HUES64 (cell line): ENCODE data around the gene SURF6.
"Not testable (repeated sequence)": the region's sequence is repeated elsewhere in the genome, so short reads cannot be mapped to it uniquely, and the experiment has no call there.

Source experiments
- H3K27ac ChIP-seq: 2 replicates; pipeline ENCODE4 v1.7.0; 2013; ENCODE audit warnings: low read depth, low read length, inconsistent platforms
- H3K27me3 ChIP-seq: 2 replicates; pipeline ENCODE4 v1.6.1; 2013; ENCODE audit warnings: mild to moderate bottlenecking, low read length; ENCODE audit not compliant: insufficient read depth
- H3K36me3 ChIP-seq: 2 replicates; pipeline ENCODE4 v1.6.1; 2013; ENCODE audit warnings: mild to moderate bottlenecking, low read length; ENCODE audit not compliant: insufficient read depth
- H3K4me1 ChIP-seq: 2 replicates; pipeline ENCODE4 v1.6.1; 2013; ENCODE audit warnings: mild to moderate bottlenecking, low read length, moderate library complexity; ENCODE audit not compliant: insufficient read depth
- H3K4me3 ChIP-seq: 2 replicates; pipeline ENCODE4 v1.5.1; 2013; ENCODE audit warnings: mild to moderate bottlenecking, low read length, moderate library complexity
- H3K9ac ChIP-seq: 2 replicates; pipeline ENCODE4 v1.6.1; 2013; ENCODE audit warnings: mild to moderate bottlenecking, low read depth, low read length
- H3K9me3 ChIP-seq: 2 replicates; pipeline ENCODE4 v1.6.1; 2013; ENCODE audit warnings: low read depth, low read length; ENCODE audit not compliant: insufficient read depth
- WGBS: fragments of 150-250, 120-280 bp; methylation state at CpG from one replicate; pipeline ENCODE4 v1.1.7; 2013; ENCODE audit warnings: missing lambda C conversion rate; 5-methylcytosine and 5-hydroxymethylcytosine counted together

Gene SURF6

DNA sequence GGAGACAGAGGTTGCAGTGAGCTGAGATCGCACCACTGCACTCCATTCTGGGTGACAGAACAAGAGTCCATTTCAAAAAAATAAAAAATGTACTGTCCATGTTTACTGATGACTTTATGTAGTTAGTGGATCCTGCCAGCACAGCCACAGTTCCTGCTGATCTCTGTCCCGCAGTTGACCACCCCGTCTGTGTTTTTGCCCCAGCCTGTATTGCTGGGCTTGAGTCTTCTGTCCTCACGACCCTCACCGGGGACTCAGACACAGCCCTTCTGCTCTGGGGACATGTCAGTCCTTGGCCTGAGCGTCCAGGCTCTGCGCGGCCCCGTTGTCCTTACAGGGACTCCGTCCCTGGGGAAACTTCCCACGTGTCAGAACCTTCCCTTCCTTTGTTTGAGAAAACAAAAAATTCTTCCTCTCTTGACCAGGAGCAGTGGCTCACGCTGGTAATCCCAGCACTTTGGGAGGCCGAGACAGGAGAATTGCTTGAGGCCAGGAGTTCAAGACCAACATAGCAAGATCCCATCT is 14.5 kb downstream of the SURF6 start:
- Histone ChIP-seq H3K36me3 (no peaks in the 10 kb centered on the region), H3K27ac (no peak overlapping the region), H3K27me3 (no peaks in the 10 kb centered on the region), H3K4me1 (no peaks in the 10 kb centered on the region), H3K4me3 (no peak overlapping the region), H3K9ac (no peak overlapping the region), H3K9me3 (no peaks in the 10 kb centered on the region)
- WGBS: 90% methylated on average over 13 of the region's 13 CpGs

DNA sequence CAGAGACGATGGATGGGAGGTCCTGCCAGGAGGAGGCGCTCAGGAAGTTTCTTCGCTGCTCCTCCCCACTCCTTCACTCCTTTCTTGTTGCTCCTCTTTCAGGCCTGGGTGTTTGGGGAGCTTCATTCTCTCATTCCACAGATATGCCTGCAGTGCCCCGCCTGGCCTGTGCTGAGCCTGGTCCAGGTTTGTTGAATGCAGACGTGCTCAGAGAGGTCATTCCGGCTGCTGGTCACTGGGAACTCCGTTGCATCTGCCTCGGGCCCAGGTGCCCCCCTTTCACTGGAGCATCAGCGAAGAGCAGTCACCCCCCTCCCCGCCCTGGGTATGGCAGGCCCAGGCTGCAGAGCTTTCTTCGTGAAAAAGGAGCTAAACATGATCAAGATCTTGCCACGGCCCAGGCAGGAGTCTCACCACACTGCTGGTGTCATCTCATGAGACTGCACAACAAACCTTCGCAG is 15.5 kb downstream of the SURF6 start:
- Histone ChIP-seq H3K4me1 (no peaks in the 10 kb centered on the region), H3K27me3 (no peaks in the 10 kb centered on the region), H3K9ac (no peak overlapping the region), H3K27ac (no peak overlapping the region), H3K9me3 (no peaks in the 10 kb centered on the region), H3K36me3 (no peaks in the 10 kb centered on the region), H3K4me3 (no peak overlapping the region)
- WGBS: 86% methylated on average over 13 of the region's 13 CpGs

DNA sequence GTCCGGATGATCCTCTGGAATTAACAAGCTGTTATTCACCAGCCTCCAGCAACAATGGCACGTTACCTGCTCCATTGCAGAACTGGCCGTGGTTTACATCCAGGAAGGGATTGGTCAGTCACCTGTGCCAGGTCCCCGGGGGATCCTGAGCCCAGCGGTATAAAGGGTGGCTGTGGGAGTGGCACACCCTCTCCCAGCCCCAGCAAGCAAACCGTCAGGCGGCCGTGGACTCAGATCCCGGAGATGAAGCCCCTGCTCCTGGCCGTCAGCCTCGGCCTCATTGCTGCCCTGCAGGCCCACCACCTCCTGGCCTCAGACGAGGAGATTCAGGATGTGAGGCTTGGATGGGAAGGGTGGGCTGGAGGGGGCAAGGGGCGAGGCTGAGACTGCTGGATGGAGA is 18.4 kb downstream of the SURF6 start:
- not testable (repeated sequence) for H3K27ac ChIP-seq, H3K4me1 ChIP-seq, H3K36me3 ChIP-seq, H3K27me3 ChIP-seq, H3K9ac ChIP-seq, H3K9me3 ChIP-seq, H3K4me3 ChIP-seq
- WGBS: 92% methylated on average over 11 of the region's 13 CpGs

DNA sequence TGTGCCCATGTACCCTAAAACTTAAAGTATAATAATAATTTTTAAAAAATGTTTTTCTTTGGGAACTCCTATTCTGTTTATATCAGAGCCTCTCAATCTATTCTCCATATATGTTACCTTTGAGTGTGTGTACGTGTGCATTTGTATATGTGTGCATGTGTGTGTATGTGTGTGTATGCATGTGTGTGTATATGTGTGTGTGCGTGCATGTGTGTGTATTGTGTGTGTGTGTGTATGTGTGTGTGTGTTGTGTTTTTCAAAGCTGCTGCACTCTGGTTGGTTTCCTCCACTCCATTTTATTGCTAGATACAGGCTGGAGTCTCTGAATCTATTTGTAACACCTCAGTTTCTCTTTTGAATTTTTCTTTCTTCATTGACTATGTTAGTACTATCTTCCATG is 20.0 kb downstream of the SURF6 start:
- Histone ChIP-seq H3K4me1 (no peaks in the 10 kb centered on the region), H3K27me3 (no peaks in the 10 kb centered on the region), H3K4me3 (no peak overlapping the region), H3K9me3 (no peaks in the 10 kb centered on the region), H3K27ac (no peak overlapping the region), H3K9ac (no peak overlapping the region), H3K36me3 (no peaks in the 10 kb centered on the region)
- WGBS: 85% methylated on average over 2 of the region's 2 CpGs

DNA sequence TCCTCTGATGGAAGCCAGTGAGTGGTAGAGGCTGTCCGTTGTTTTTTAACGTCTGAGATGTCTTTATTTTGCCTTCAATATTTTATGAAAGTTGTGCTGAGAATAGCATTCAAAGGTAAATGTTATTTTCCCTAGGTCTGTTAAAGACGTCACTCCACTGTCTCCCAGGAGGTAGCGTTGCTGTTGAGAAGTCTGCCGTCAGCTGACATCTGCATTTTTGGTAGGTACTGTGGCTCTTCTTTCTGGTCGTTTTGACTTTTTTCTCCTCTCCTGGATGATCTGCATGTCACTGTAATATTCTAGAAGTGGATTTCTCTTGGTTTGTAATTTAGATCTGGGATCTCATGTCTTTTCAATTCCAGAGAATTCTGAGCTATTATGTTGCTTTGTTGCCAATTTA is 26.4 kb downstream of the SURF6 start:
- Histone ChIP-seq H3K4me3 (no peak overlapping the region), H3K9me3 (peaks cover 4% of the 10 kb centered on the region; the same call in 1 of the 2 replicates), H3K27me3 (0 out of 2 replicates have a peak, but pooled peaks cover 2% of the 10 kb centered on the region), H3K27ac (no peak overlapping the region), H3K9ac (no peak overlapping the region), H3K4me1 (no peaks in the 10 kb centered on the region), H3K36me3 (no peaks in the 10 kb centered on the region)
- 99% methylated on average over 6 of the region's 6 CpGs for WGBS

- no peak overlapping the region for H3K9ac ChIP-seq
- H3K9me3 ChIP-seq: peaks cover 4% of the 10 kb centered on the region; the same call in 1 of the 2 replicates
- 89% methylated on average over 16 of the region's 16 CpGs for WGBS
- H3K4me1 ChIP-seq: no peaks in the 10 kb centered on the region
- H3K27me3 ChIP-seq: 0 out of 2 replicates have a peak, but pooled peaks cover 2% of the 10 kb centered on the region
- H3K27ac ChIP-seq: no peak overlapping the region
- no peak overlapping the region for H3K4me3 ChIP-seq
- H3K36me3 ChIP-seq: no peaks in the 10 kb centered on the region
Measured at GRCh38 chr9:133307301-133307700, 28.7 kb downstream of the SURF6 start.

- Histone ChIP-seq H3K36me3 (no peaks in the 10 kb centered on the region), H3K9ac (no peak overlapping the region), H3K27me3 (0 out of 2 replicates have a peak, but pooled peaks cover 2% of the 10 kb centered on the region), H3K4me3 (no peak overlapping the region), H3K4me1 (no peaks in the 10 kb centered on the region), H3K9me3 (peaks cover 4% of the 10 kb centered on the region; the same call in 1 of the 2 replicates), H3K27ac (no peak overlapping the region)
- 89% methylated on average over 31 of the region's 31 CpGs for WGBS
Measured at GRCh38 chr9:133306242-133307204, 29.5 kb downstream of the SURF6 start.

DNA sequence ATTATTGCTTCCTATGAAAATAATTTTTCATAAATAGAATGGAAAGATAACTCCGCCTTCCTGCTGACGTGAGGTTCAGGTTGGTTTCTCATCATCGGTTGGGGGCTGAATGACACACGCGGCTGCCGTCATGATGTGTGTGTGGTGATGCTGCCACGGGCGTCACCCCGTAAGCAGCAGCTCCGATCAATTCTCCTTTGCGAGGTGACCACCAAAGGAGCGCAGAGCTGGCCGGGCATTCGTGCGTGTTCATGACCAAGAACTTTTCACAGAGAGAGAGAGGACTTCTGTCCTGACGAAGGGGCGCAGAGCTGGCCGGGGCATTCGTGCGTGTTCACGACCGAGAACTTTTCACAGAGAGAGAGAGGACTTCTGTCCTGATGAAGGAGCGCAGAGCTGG is 30.3 kb downstream of the SURF6 start:
- Histone ChIP-seq H3K36me3 (no peaks in the 10 kb centered on the region), H3K27ac (no peak overlapping the region), H3K27me3 (0 out of 2 replicates have a peak, but pooled peaks cover 2% of the 10 kb centered on the region), H3K9me3 (peaks cover 4% of the 10 kb centered on the region; the same call in 1 of the 2 replicates), H3K4me1 (no peaks in the 10 kb centered on the region), H3K4me3 (no peak overlapping the region), H3K9ac (no peak overlapping the region)
- 81% methylated on average over 23 of the region's 23 CpGs for WGBS

DNA sequence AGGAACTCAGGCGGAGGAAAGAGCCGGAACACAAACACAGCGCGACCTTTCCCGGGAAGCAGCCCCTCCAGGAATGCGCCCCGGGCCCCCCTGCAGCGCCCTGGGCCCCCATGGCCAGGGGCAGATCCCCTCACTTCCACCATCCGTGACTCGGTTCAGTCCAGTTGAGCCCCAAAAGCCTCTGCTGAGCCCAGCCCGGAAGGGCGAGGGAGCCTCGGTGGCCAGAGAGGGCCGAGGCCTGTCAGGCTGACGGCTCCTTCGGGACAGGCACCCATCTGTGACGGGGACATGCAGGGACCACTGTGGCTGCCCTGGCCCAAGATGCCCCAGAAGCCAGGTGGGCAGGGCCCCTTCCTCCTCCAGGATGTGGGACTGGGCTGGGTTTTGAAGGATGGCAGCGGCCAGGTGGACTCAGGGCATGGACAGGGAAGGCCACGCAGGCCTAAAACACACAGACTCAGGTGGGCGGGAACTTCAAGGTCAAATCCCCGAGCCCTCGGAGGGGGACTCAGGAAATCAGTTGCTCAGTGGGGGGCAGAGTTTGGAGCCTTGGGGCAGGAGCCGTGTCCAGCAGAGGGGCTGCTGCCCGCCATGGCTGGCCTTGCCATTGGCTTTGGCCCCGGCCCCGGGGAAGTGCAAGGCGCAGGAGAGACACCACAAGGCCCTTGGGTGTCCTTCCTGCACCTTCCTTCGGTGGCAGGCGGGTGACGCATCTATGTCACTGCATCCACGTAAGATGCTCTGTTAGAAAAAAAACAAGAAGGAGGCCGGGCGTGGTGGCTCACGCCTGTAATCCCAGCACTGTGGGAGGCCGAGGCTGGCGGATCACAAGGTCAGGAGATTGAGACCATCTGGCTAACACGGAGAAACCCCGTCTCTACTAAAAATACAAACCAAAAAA is 31.3 kb downstream of the SURF6 start:
- Histone ChIP-seq H3K36me3 (no peaks in the 10 kb centered on the region), H3K4me3 (no peak overlapping the region), H3K27me3 (0 out of 2 replicates have a peak, but pooled peaks cover 2% of the 10 kb centered on the region), H3K9me3 (peaks cover 4% of the 10 kb centered on the region; the same call in 1 of the 2 replicates), H3K27ac (no peak overlapping the region), H3K9ac (no peak overlapping the region), H3K4me1 (no peaks in the 10 kb centered on the region)
- WGBS: 92% methylated on average over 38 of the region's 38 CpGs

GRCh38 chr9:133304158-133304470 is 31.9 kb downstream of the SURF6 start:
- Histone ChIP-seq H3K27me3 (0 out of 2 replicates have a peak, but pooled peaks cover 2% of the 10 kb centered on the region), H3K9ac (no peak overlapping the region), H3K36me3 (no peaks in the 10 kb centered on the region), H3K4me3 (no peak overlapping the region), H3K9me3 (0 out of 2 replicates have a peak, but pooled peaks cover under 1% of the 10 kb centered on the region), H3K4me1 (no peaks in the 10 kb centered on the region), H3K27ac (no peak overlapping the region)
- WGBS: 88% methylated on average over 13 of the region's 13 CpGs
